Activated CD8-positive, alpha-beta memory T cell treated with anti-CD3 and anti-CD28 coated beads for 1 hour (primary cell): ENCODE measurements around the gene AKR1B15.

Source experiments
- DNase-seq, 2 donors: peaks; one replicate each; pipeline ENCODE4 v3.0.0-alpha.2; 2020; ENCODE audit warnings: low read depth in 1 of 2; ENCODE audit errors: extremely low read depth in 1 of 2

AKR1B15 gene

GRCh38 chr7:134611611-134612151 lies 62.8 kb downstream of the AKR1B15 start:
- DNase-seq = no peak

GRCh38 chr7:134612197-134612596 lies 63.3 kb downstream of the AKR1B15 start:
- no peak for DNase-seq

- DNase-seq = no peak
These were observed 64.9 kb downstream of the AKR1B15 start for GRCh38 chr7:134613623-134614347.

GRCh38 chr7:134616611-134617010 lies 67.7 kb downstream of the AKR1B15 start:
- DNase-seq = no peak

- DNase-seq = no peak
These were observed 70.0 kb downstream of the AKR1B15 start for GRCh38 chr7:134618756-134619530.

- no peak for DNase-seq
These were observed 70.9 kb downstream of the AKR1B15 start for GRCh38 chr7:134619627-134620331.

GRCh38 chr7:134622303-134622995 lies 73.5 kb downstream of the AKR1B15 start:
- DNase-seq = no peak

- DNase-seq = no peak
These were observed 74.3 kb downstream of the AKR1B15 start for GRCh38 chr7:134623193-134623592.

GRCh38 chr7:134625550-134625949 lies 76.6 kb downstream of the AKR1B15 start:
- no peak for DNase-seq

- DNase-seq = no peak
These were observed 78.3 kb downstream of the AKR1B15 start for GRCh38 chr7:134627109-134627774.

GRCh38 chr7:134627775-134628153 lies 78.9 kb downstream of the AKR1B15 start:
- DNase-seq = no peak

- no peak for DNase-seq
These were observed 80.5 kb downstream of the AKR1B15 start for GRCh38 chr7:134629445-134629844.
